H1 (cell line): ENCODE data around the gene FZD4. TPM values are rescaled to one million over a fixed set of nuclear protein-coding genes. Genes with fewer than 3 reads are reported as not detected.
"Not testable (repeated sequence)": the region's sequence is repeated elsewhere in the genome, so short reads cannot be mapped to it uniquely, and the experiment has no call there.

ENCODE experiments used
- CTCF ChIA-PET: fragments of 300-600 bp; sonication (Branson Sonifier 250); formaldehyde crosslinking; loops from one replicate; lab custom pipeline; 2021; ENCODE audit not compliant: partially characterized antibody; lab: Charles Lee
- POLR2A ChIA-PET: fragments of 300-600 bp; sonication (Branson Sonifier 250); formaldehyde crosslinking; loops from one replicate; lab custom pipeline; 2021; ENCODE audit warnings: inconsistent platforms; ENCODE audit not compliant: partially characterized antibody; lab: Charles Lee
- DNase-seq, 2 experiments: peaks; one replicate each; pipeline versions ENCODE4 v3.0.0 to v3.0.0-alpha.2; 2010 to 2022; ENCODE audit warnings: low spot score in 2 of 2, low read depth in 1 of 2, mixed read lengths in 1 of 2
- FAIRE-seq: peaks from 2 replicates; lab custom pipeline; 2011; peaks lifted over from hg19 to GRCh38; lab: Jason Lieb, UNC
- H2AFZ ChIP-seq: 2 replicates; pipeline ENCODE4 v1.8.1; 2012; ENCODE audit warnings: low read length, inconsistent platforms
- H2AK5ac ChIP-seq: 2 replicates; pipeline ENCODE4 v1.6.1; 2013; ENCODE audit warnings: low read depth, low read length
- H2BK120ac ChIP-seq: replicated peaks from 2 replicates; pipeline ENCODE3; 2013; ENCODE audit warnings: low read depth, low read length, inconsistent platforms
- H2BK12ac ChIP-seq: 2 replicates; pipeline ENCODE4 v1.6.1; 2013; ENCODE audit warnings: low read depth, low read length
- H2BK15ac ChIP-seq: 2 replicates; pipeline ENCODE4 v1.6.1; 2013; ENCODE audit warnings: low read length
- H2BK20ac ChIP-seq: 2 replicates; pipeline ENCODE4 v1.6.1; 2013; ENCODE audit warnings: low read length
- H2BK5ac ChIP-seq: 2 replicates; pipeline ENCODE4 v1.6.1; 2013; ENCODE audit warnings: low read depth, low read length
- H3K14ac ChIP-seq: 2 replicates; pipeline ENCODE4 v1.6.1; 2013; ENCODE audit warnings: inconsistent platforms; ENCODE audit not compliant: insufficient read length
- H3K18ac ChIP-seq: 2 replicates; pipeline ENCODE4 v1.6.1; 2013; ENCODE audit warnings: low read length; ENCODE audit errors: extremely low read depth
- H3K23ac ChIP-seq: 2 replicates; pipeline ENCODE4 v1.6.1; 2013; ENCODE audit warnings: inconsistent platforms; ENCODE audit not compliant: insufficient read length
- H3K23me2 ChIP-seq: 2 replicates; pipeline ENCODE4 v1.6.1; 2013; ENCODE audit warnings: low read depth, low read length
- H3K27ac ChIP-seq: 2 replicates; pipeline ENCODE4 v1.6.1; 2011; ENCODE audit warnings: low read depth, low read length, inconsistent platforms
- H3K27me3 ChIP-seq, 4 experiments: replicated peaks in 1 of 4; 1 replicate in 1 of 4; 2 replicates in 3 of 4; pipeline versions ENCODE4 v1.6.1 to v1.8.1; 2011 to 2013; ENCODE audit warnings: low read length in 3 of 4, mild to moderate bottlenecking in 3 of 4, inconsistent platforms in 2 of 4, mixed read lengths in 2 of 4, moderate library complexity in 1 of 4; ENCODE audit not compliant: control insufficient read depth in 3 of 4, insufficient read depth in 3 of 4; ENCODE audit errors: extremely low read depth in 1 of 4
- H3K36me3 ChIP-seq, 4 experiments: 2 replicates each; pipeline versions ENCODE4 v1.6.1 to v1.8.1; 2011 to 2013; ENCODE audit warnings: mild to moderate bottlenecking in 4 of 4, low read length in 3 of 4, moderate library complexity in 2 of 4, control low read depth in 1 of 4, inconsistent platforms in 1 of 4; ENCODE audit not compliant: insufficient read depth in 4 of 4, control insufficient read depth in 2 of 4
- H3K4ac ChIP-seq: replicated peaks from 2 replicates; pipeline ENCODE3; 2013; ENCODE audit warnings: low read length, low read depth, mixed read lengths, inconsistent platforms; ENCODE audit not compliant: insufficient read length
- H3K4me1 ChIP-seq, 4 experiments: replicated peaks in 1 of 4; 1 replicate in 1 of 4; 2 replicates in 3 of 4; pipeline versions ENCODE4 v1.6.1 to v1.8.1; 2011 to 2013; ENCODE audit warnings: low read length in 3 of 4, inconsistent platforms in 2 of 4, mixed read lengths in 1 of 4; ENCODE audit not compliant: insufficient read depth in 4 of 4, control insufficient read depth in 3 of 4
- H3K4me2 ChIP-seq, 2 experiments: 2 replicates each; pipeline versions ENCODE4 v1.6.1 to v1.8.1; 2011 to 2013; ENCODE audit warnings: low read depth in 2 of 2, low read length in 2 of 2, control low read depth in 1 of 2, inconsistent platforms in 1 of 2, mild to moderate bottlenecking in 1 of 2; ENCODE audit not compliant: insufficient read depth in 1 of 2
- H3K4me3 ChIP-seq, 4 experiments: fragments of 200-600, 300-600 bp in 1 of 4; sonication (generic), shearing (Covaris generic), sonication (Bioruptor Twin) in 1 of 4; 2 replicates each; pipeline versions ENCODE4 v1.5.1 to v1.8.1; 2011 to 2016; ENCODE audit warnings: low read length in 4 of 4, low read depth in 3 of 4, control low read depth in 2 of 4, inconsistent platforms in 2 of 4, mild to moderate bottlenecking in 2 of 4, mixed read lengths in 1 of 4, moderate library complexity in 1 of 4; ENCODE audit not compliant: insufficient read depth in 2 of 4; ENCODE audit errors: extremely low read depth in 1 of 4
- H3K56ac ChIP-seq: replicated peaks from 2 replicates; pipeline ENCODE3; 2013; ENCODE audit warnings: low read depth, mild to moderate bottlenecking, mixed read lengths, low read length, inconsistent platforms; ENCODE audit not compliant: insufficient read length
- H3K79me1 ChIP-seq: 2 replicates; pipeline ENCODE4 v1.6.1; 2013; ENCODE audit warnings: low read depth, low read length, control low read depth
- H3K79me2 ChIP-seq, 2 experiments: 2 replicates each; pipeline versions ENCODE4 v1.6.1 to v1.8.1; 2012 to 2013; ENCODE audit warnings: low read length in 2 of 2, mild to moderate bottlenecking in 2 of 2, inconsistent platforms in 1 of 2; ENCODE audit not compliant: insufficient read depth in 2 of 2, control insufficient read depth in 1 of 2
- H3K9ac ChIP-seq, 4 experiments: replicated peaks in 1 of 4; 1 replicate in 1 of 4; 2 replicates in 3 of 4; pipeline versions ENCODE4 v1.6.1 to v1.8.1; 2011 to 2013; ENCODE audit warnings: low read depth in 3 of 4, low read length in 3 of 4, control low read depth in 2 of 4, mild to moderate bottlenecking in 2 of 4, moderate library complexity in 2 of 4, inconsistent platforms in 1 of 4; ENCODE audit errors: extremely low read depth in 1 of 4
- H3K9me3 ChIP-seq, 2 experiments: 2 replicates each; pipeline versions ENCODE4 v1.6.1 to v1.8.1; 2012 to 2013; ENCODE audit warnings: mild to moderate bottlenecking in 2 of 2, moderate library complexity in 2 of 2, control low read depth in 1 of 2, inconsistent platforms in 1 of 2, low read depth in 1 of 2, low read length in 1 of 2, mixed read lengths in 1 of 2; ENCODE audit not compliant: insufficient read depth in 2 of 2
- H4K20me1 ChIP-seq, 2 experiments: replicated peaks in 1 of 2; 2 replicates each; pipeline versions ENCODE3 to v1.8.1; 2011 to 2013; ENCODE audit warnings: inconsistent platforms in 2 of 2, low read length in 2 of 2, mild to moderate bottlenecking in 1 of 2; ENCODE audit not compliant: insufficient read depth in 2 of 2, control insufficient read depth in 1 of 2
- H4K5ac ChIP-seq: 2 replicates; pipeline ENCODE4 v1.6.1; 2013; ENCODE audit warnings: low read length, low read depth, mixed read lengths, inconsistent platforms; ENCODE audit not compliant: insufficient read length
- H4K8ac ChIP-seq: 2 replicates; pipeline ENCODE4 v1.8.0; 2013; ENCODE audit warnings: mild to moderate bottlenecking, moderate library complexity, low read length, inconsistent platforms; ENCODE audit not compliant: insufficient read depth; ENCODE audit errors: extremely low read depth
- H4K91ac ChIP-seq: replicated peaks from 2 replicates; pipeline ENCODE3; 2013; ENCODE audit warnings: low read length, mixed read lengths, inconsistent platforms; ENCODE audit not compliant: insufficient read length
- WGBS, 2 experiments: shearing (Covaris generic) in 1 of 2; methylation state at CpG; one replicate each; pipeline versions ENCODE4 v1.1.6 to v1.1.7; 2013 to 2015; ENCODE audit warnings: low lambda C conversion rate in 2 of 2, mixed read lengths in 2 of 2, inconsistent platforms in 1 of 2, low coverage in 1 of 2, missing lambda C conversion rate in 1 of 2; ENCODE audit not compliant: insufficient replicate concordance in 2 of 2, insufficient coverage in 1 of 2, insufficient read length in 1 of 2; ENCODE audit errors: extremely low coverage in 1 of 2, missing lambda C conversion rate in 1 of 2; 5-methylcytosine and 5-hydroxymethylcytosine counted together
- polyA plus RNA-seq, 7 experiments: library from polyadenylated mRNA; depleted of rRNA in 3 of 7; stranded (reverse) in 5 of 7; unstranded in 2 of 7; fragments of >200 nt in 5 of 7; fragments of 200-250 nt in 2 of 7; gene quantifications; 1 replicate in 5 of 7; 2 replicates in 1 of 7; 4 replicates in 1 of 7; pipeline versions ENCODE4 v1.2.1 to v1.2.3, GENCODE V29; 2011 to 2013; ENCODE audit warnings: missing spikeins in 2 of 7, mixed read lengths in 2 of 7
- total RNA-seq: library from RNA; stranded (reverse); fragmentation: NEBNext Ultra II Directional; extraction: Animal tissue kit (Norgen Biotek cat#: 25700); gene quantifications from 2 replicates; pipeline ENCODE4 v1.2.1, GENCODE V29; 2021

FZD4 gene
- total and polyA plus RNA-seq, 2 of the 8 experiments (the other 6 are each of a cell fraction or from before 2014, with no cell fraction given): 3.1 to 7.1 TPM

DNA sequence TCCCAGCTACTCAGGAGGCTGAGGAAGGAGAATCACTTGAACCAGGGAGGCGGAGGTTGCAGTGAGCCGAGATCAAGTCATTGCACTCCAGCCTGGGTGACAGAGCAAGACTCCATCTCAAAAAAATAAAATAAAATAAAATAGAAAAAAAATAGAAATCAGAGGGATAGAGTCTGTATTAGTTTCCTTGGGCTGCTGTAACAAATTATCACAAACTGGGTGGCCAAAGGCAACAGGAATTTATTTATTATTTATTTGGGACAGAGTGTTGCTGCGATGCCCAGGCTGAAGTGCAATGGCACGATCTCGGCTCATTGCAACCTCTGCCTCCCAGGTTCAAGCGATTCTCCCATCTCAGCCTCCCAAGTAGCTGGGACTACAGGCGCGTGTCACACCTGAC is 11.7 kb downstream of the FZD4 start:
- H3K27me3 ChIP-seq, H2BK12ac ChIP-seq, H3K79me1 ChIP-seq, H2BK20ac ChIP-seq, H3K23ac ChIP-seq, H3K4ac ChIP-seq, H4K20me1 ChIP-seq, H2AK5ac ChIP-seq, H3K14ac ChIP-seq, H2BK15ac ChIP-seq, H2AFZ ChIP-seq, H3K79me2 ChIP-seq, DNase-seq, H3K27ac ChIP-seq, H4K5ac ChIP-seq, FAIRE-seq, H3K9me3 ChIP-seq, CTCF ChIA-PET, H3K4me3 ChIP-seq, H3K23me2 ChIP-seq, H2BK5ac ChIP-seq, H4K91ac ChIP-seq, H3K4me2 ChIP-seq, H4K8ac ChIP-seq, H2BK120ac ChIP-seq, H3K36me3 ChIP-seq, H3K9ac ChIP-seq, H3K56ac ChIP-seq, H3K18ac ChIP-seq: not testable (repeated sequence)
- WGBS, 2 experiments: 83% methylated on average over 7 of the region's 8 CpGs; no CpG with 5 or more reads in 1 of the 2 experiments
- POLR2A ChIA-PET: interaction anchor here (0.6 kb wide), 1 partner anchor 9 kb away, joined by 3 read pairs; no protein-coding TSS in a partner anchor
- H3K4me1 ChIP-seq: peaks cover 2 to 10% (median 5%) of the 10 kb centered on the region in 4 experiments; a peak in 4 of 7 replicates
